H1 (cell line): Measurements from ENCODE around the gene CDADC1. TPM values are rescaled to one million over a fixed set of nuclear protein-coding genes. Genes with fewer than 3 reads are reported as not detected.

Source experiments
- BCL11A ChIP-seq, 2 experiments: IDR thresholded peaks; one replicate each; pipeline ENCODE4 v1.6.1; 2011; ENCODE audit warnings: low read depth in 2 of 2, low read length in 2 of 2, mild to moderate bottlenecking in 2 of 2
- BRCA1 ChIP-seq: IDR thresholded peaks from 2 replicates; pipeline ENCODE4 v1.6.1; 2012; ENCODE audit warnings: low read depth, low read length, improper control_type of control experiment
- CREB1 ChIP-seq: IDR thresholded peaks from 2 replicates; pipeline ENCODE4 v1.6.1; 2012; ENCODE audit warnings: inconsistent platforms
- HDAC2 ChIP-seq, 2 experiments: fragments of 300-600 bp in 1 of 2; sonication (generic) in 1 of 2; IDR thresholded peaks; 2 replicates each; pipeline ENCODE4 v1.6.1; 2011 to 2012; ENCODE audit warnings: low read depth in 2 of 2, low read length in 2 of 2, mild to moderate bottlenecking in 2 of 2, moderate library complexity in 2 of 2, borderline replicate concordance in 1 of 2, inconsistent platforms in 1 of 2
- JUND ChIP-seq: IDR thresholded peaks from 2 replicates; pipeline ENCODE4 v1.6.1; 2011; ENCODE audit warnings: mild to moderate bottlenecking, improper control_type of control experiment, low read length
- KDM1A ChIP-seq: fragments of 200-600, 300-600 bp; sonication (generic); IDR thresholded peaks from 2 replicates; pipeline ENCODE4 v1.7.1; 2016; ENCODE audit warnings: mild to moderate bottlenecking, low read length, borderline replicate concordance
- SIX5 ChIP-seq: IDR thresholded peaks from 2 replicates; pipeline ENCODE4 v1.6.1; 2011; ENCODE audit warnings: mild to moderate bottlenecking, low read depth, low read length
- SP2 ChIP-seq: IDR thresholded peaks from 2 replicates; pipeline ENCODE4 v1.6.1; 2012; ENCODE audit warnings: mild to moderate bottlenecking, low read length, inconsistent platforms
- polyA plus RNA-seq, 7 experiments: library from polyadenylated mRNA; depleted of rRNA in 3 of 7; stranded (reverse) in 5 of 7; unstranded in 2 of 7; fragments of >200 nt in 5 of 7; fragments of 200-250 nt in 2 of 7; gene quantifications; 1 replicate in 5 of 7; 2 replicates in 1 of 7; 4 replicates in 1 of 7; pipeline versions ENCODE4 v1.2.1 to v1.2.3, GENCODE V29; 2011 to 2013; ENCODE audit warnings: missing spikeins in 2 of 7, mixed read lengths in 2 of 7
- total RNA-seq: library from RNA; stranded (reverse); fragmentation: NEBNext Ultra II Directional; extraction: Animal tissue kit (Norgen Biotek cat#: 25700); gene quantifications from 2 replicates; pipeline ENCODE4 v1.2.1, GENCODE V29; 2021

Gene CDADC1
- total and polyA plus RNA-seq, 2 of the 8 experiments (the other 6 are each of a cell fraction or from before 2014, with no cell fraction given), result 0.98 to 2.7 TPM

DNA sequence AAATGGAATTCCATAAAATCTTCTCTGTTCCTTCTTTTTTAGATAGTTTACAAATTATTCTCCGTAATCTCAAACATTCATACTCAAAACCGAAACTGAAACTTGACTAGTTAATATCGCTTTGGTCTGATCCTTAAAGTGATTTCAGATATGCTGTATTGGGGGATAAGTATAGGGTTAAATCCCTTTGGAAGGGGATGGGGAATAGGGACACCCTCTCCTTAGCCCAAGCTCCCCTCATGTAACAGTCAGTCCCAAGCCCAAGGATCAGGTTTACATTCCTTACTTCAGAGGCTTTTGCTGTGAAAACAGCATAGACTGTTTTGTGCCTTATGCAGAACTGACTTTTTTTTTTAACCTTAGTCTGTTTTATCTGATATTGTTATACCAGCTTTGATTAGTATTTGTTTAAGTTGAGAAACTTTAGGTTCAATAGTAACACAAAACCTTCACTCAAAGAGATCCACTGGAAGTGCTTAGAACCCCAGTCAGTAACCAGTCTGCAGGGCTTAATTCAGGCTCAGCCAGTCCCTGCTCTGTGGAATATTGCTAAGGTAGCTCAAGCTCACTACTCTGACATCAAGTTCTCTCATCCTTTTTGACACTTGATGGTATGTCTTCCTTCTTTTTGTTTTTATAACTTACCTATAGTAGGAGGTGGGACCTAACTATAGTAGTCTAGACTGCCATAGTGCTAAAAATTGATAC is 10.5 kb downstream of the CDADC1 start (continued):
- no peak for TF ChIP-seq BCL11A (IDR thresholded peaks at IDR 0.05; ENCODE audit: low read depth in 2 of 2, low read length in 2 of 2)
- TF ChIP-seq HDAC2 (IDR thresholded peaks at IDR 0.05; ENCODE audit: borderline replicate concordance in 1 of 2, low read depth in 2 of 2, low read length in 2 of 2), result no peak
- no peak for TF ChIP-seq KDM1A
- TF ChIP-seq SIX5, result no peak
- no peak for TF ChIP-seq JUND
- no peak for TF ChIP-seq SP2
- TF ChIP-seq BRCA1, result no peak
- TF ChIP-seq CREB1, result no peak
